ENCODE measurements around the gene LHFPL2.

DNA sequence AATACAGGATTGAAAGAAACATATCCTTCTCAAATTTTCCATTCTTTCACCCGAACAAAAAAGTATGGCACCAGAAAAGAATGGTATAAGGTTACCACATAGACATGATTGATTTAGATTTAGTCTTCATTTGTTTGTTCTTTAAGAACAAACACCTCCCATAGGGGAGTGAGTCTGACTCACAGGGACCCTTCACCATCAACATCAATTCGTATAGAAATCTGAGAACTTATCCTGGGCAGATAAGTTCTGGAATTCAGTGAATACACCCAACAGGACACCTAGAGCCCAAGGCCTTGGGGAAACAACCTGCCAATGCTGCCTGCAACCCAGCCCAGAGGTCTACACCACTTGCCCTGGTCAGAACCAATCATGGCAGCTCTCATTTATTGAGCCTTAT, 46.2 kb downstream of the LHFPL2 start:
- TF ChIP-seq, protein P1, sequence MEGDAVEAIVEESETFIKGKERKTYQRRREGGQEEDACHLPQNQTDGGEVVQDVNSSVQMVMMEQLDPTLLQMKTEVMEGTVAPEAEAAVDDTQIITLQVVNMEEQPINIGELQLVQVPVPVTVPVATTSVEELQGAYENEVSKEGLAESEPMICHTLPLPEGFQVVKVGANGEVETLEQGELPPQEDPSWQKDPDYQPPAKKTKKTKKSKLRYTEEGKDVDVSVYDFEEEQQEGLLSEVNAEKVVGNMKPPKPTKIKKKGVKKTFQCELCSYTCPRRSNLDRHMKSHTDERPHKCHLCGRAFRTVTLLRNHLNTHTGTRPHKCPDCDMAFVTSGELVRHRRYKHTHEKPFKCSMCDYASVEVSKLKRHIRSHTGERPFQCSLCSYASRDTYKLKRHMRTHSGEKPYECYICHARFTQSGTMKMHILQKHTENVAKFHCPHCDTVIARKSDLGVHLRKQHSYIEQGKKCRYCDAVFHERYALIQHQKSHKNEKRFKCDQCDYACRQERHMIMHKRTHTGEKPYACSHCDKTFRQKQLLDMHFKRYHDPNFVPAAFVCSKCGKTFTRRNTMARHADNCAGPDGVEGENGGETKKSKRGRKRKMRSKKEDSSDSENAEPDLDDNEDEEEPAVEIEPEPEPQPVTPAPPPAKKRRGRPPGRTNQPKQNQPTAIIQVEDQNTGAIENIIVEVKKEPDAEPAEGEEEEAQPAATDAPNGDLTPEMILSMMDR (IDR thresholded peaks at IDR 0.05) = no peak
- TF ChIP-seq EZH2 (IDR thresholded peaks at IDR 0.05; ENCODE audit: borderline replicate concordance, insufficient read depth, low read depth, low read length, poor library complexity, severe bottlenecking) = no peak
